ENCODE results near the gene POU6F1.
"Not testable (repeated sequence)": the region's sequence is repeated elsewhere in the genome, so short reads cannot be mapped to it uniquely, and the experiment has no call there.

DNA sequence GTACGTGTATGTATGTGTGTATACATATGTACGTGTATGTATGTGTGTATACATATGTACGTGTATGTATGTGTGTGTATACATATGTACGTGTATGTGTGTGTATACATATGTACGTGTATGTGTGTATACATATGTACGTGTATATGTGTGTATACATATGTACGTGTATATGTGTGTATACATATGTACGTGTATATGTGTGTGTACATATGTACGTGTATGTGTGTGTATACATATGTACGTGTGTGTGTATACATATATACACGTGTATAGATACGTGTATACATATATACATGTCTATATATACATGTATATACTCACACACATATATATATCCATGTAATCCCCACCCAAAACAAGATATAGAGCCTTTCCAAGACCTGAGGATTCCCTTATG, 2.0 kb upstream of the POU6F1 start:
- TF ChIP-seq, protein P1, sequence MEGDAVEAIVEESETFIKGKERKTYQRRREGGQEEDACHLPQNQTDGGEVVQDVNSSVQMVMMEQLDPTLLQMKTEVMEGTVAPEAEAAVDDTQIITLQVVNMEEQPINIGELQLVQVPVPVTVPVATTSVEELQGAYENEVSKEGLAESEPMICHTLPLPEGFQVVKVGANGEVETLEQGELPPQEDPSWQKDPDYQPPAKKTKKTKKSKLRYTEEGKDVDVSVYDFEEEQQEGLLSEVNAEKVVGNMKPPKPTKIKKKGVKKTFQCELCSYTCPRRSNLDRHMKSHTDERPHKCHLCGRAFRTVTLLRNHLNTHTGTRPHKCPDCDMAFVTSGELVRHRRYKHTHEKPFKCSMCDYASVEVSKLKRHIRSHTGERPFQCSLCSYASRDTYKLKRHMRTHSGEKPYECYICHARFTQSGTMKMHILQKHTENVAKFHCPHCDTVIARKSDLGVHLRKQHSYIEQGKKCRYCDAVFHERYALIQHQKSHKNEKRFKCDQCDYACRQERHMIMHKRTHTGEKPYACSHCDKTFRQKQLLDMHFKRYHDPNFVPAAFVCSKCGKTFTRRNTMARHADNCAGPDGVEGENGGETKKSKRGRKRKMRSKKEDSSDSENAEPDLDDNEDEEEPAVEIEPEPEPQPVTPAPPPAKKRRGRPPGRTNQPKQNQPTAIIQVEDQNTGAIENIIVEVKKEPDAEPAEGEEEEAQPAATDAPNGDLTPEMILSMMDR (IDR thresholded peaks at IDR 0.05): not testable (repeated sequence)
- TF ChIP-seq POLR2A (IDR thresholded peaks at IDR 0.05): not testable (repeated sequence)

Data from gastroesophageal sphincter (tissue), 3 donors.